GM23338 (cell line): Measurements from ENCODE around the gene SLC66A3. TPM values are rescaled to one million over a fixed set of nuclear protein-coding genes. Genes with fewer than 3 reads are reported as not detected.
"Not testable (repeated sequence)": the region's sequence is repeated elsewhere in the genome, so short reads cannot be mapped to it uniquely, and the experiment has no call there.

Experiments
- ATAC-seq: fragments of 200-7000 bp; cut with Tn5 transposase; 3 replicates; pipeline ENCODE4 v1.9.1; 2020
- DNase-seq: peaks from one replicate; pipeline ENCODE4 v3.0.0-alpha.2; 2015; ENCODE audit warnings: low spot score
- H2AFZ ChIP-seq: fragments of 200-600 bp; sonication (generic); 2 replicates; pipeline ENCODE4 v1.8.0; 2016; ENCODE audit warnings: antibody characterized with exemption, mild to moderate bottlenecking, moderate library complexity
- H3F3A ChIP-seq: fragments of 200-600 bp; sonication (generic); replicated peaks from 2 replicates; pipeline ENCODE4 v1.8.0; 2017; ENCODE audit warnings: antibody characterized with exemption, mixed run types, low read depth
- H3K27ac ChIP-seq: fragments of 200-600 bp; sonication (generic); 2 replicates; pipeline ENCODE4 v1.6.1; 2016; ENCODE audit warnings: low read depth
- H3K27me3 ChIP-seq: fragments of 200-600 bp; sonication (generic); 2 replicates; pipeline ENCODE4 v1.8.0; 2016; ENCODE audit warnings: mild to moderate bottlenecking, mixed run types, moderate library complexity; ENCODE audit not compliant: insufficient read depth
- H3K36me3 ChIP-seq: fragments of 200-600 bp; sonication (generic); 2 replicates; pipeline ENCODE4 v1.8.0; 2016; ENCODE audit warnings: mild to moderate bottlenecking; ENCODE audit not compliant: insufficient read depth
- H3K4me1 ChIP-seq: fragments of 200-600 bp; sonication (generic); 2 replicates; pipeline ENCODE4 v1.8.0; 2016; ENCODE audit warnings: mild to moderate bottlenecking, moderate library complexity; ENCODE audit not compliant: insufficient read depth
- H3K4me2 ChIP-seq: fragments of 200-600 bp; sonication (generic); 2 replicates; pipeline ENCODE4 v1.7.1; 2017; ENCODE audit warnings: mixed run types
- H3K4me3 ChIP-seq: fragments of 200-600 bp; sonication (generic); 2 replicates; pipeline ENCODE4 v1.6.1; 2016; ENCODE audit warnings: mixed run types
- H3K79me2 ChIP-seq: fragments of 200-600 bp; sonication (generic); replicated peaks from 2 replicates; pipeline ENCODE4 v1.8.0; 2017; ENCODE audit warnings: mild to moderate bottlenecking; ENCODE audit not compliant: insufficient read depth
- H3K9me2 ChIP-seq: fragments of 200-600 bp; sonication (generic); 2 replicates; pipeline ENCODE4 v1.8.0; 2017; ENCODE audit not compliant: insufficient read depth
- H4K20me1 ChIP-seq: fragments of 200-600 bp; sonication (generic); replicated peaks from 2 replicates; pipeline ENCODE4 v1.8.0; 2017; ENCODE audit warnings: mild to moderate bottlenecking; ENCODE audit not compliant: insufficient read depth
- H3K27ac Mint-ChIP-seq: 2 replicates; pipeline ENCODE4 v1.8.0; 2020; ENCODE audit warnings: inconsistent platforms, mild to moderate bottlenecking, moderate library complexity, mixed read lengths
- H3K27me3 Mint-ChIP-seq: 3 replicates; pipeline ENCODE4 v1.8.0; 2022; ENCODE audit warnings: low read depth, mild to moderate bottlenecking, moderate library complexity, mixed read lengths, inconsistent platforms; ENCODE audit not compliant: insufficient read depth, poor library complexity
- H3K36me3 Mint-ChIP-seq: 3 replicates; pipeline ENCODE4 v1.8.0; 2021; ENCODE audit warnings: low read depth, mild to moderate bottlenecking, inconsistent platforms, moderate library complexity, mixed read lengths
- H3K4me1 Mint-ChIP-seq: 3 replicates; pipeline ENCODE4 v1.8.0; 2020; ENCODE audit warnings: mild to moderate bottlenecking, inconsistent platforms, mixed read lengths
- H3K4me3 Mint-ChIP-seq: 3 replicates; pipeline ENCODE4 v1.8.0; 2021; ENCODE audit warnings: moderate library complexity, mild to moderate bottlenecking, inconsistent platforms, mixed read lengths
- H3K9me3 Mint-ChIP-seq: 3 replicates; pipeline ENCODE4 v1.8.0; 2020; ENCODE audit warnings: moderate library complexity, mild to moderate bottlenecking, inconsistent platforms, mixed read lengths
- EZH2 ChIP-seq: fragments of 200-600 bp; sonication (generic); IDR thresholded peaks from one replicate; pipeline ENCODE4 v1.8.0; 2017; ENCODE audit warnings: antibody characterized with exemption, mild to moderate bottlenecking, low read depth; ENCODE audit not compliant: unreplicated experiment
- EZH2phosphoT487 ChIP-seq: fragments of 200-600 bp; sonication (generic); IDR thresholded peaks from one replicate; pipeline ENCODE4 v1.8.1; 2018; ENCODE audit warnings: antibody characterized with exemption; ENCODE audit not compliant: unreplicated experiment
- JUNB ChIP-seq: IDR thresholded peaks from one replicate; pipeline ENCODE4 v1.6.1; 2016; ENCODE audit warnings: antibody characterized with exemption; ENCODE audit not compliant: unreplicated experiment
- ZNF462 ChIP-seq: fragments of 250-450 bp; sonication (Bioruptor Pico); IDR thresholded peaks from 2 replicates; pipeline ENCODE4 v1.5.0; 2020; ENCODE audit warnings: mild to moderate bottlenecking, moderate library complexity
- polyA plus RNA-seq: library from polyadenylated mRNA; unstranded; fragments of >200 nt; fragmentation: Nextera tagmentation; extraction: Ambion mirVana; gene quantifications from 2 replicates; pipeline ENCODE4 v1.2.1, GENCODE V29; 2016
- total RNA-seq: library from RNA; depleted of rRNA; stranded (reverse); fragments of >200 nt; shearing (Covaris generic); gene quantifications from 2 replicates; pipeline ENCODE4 v1.2.3, GENCODE V29; 2014

The SLC66A3 gene
- total and polyA plus RNA-seq, 2 experiments from 2014 or later: 13.7 to 18.4 TPM

- TF ChIP-seq EZH2phosphoT487 (no peak), ZNF462 (CRISPR knock-in tag) (no peak)
Observed at GRCh38 chr2:11163439-11164317, 8.4 kb downstream of the SLC66A3 start (continued).

GRCh38 chr2:11165046-11165445 lies 9.8 kb downstream of the SLC66A3 start:
- H3K79me2 ChIP-seq, H3K9me3 Mint-ChIP-seq, H3K4me1 Mint-ChIP-seq, DNase-seq, H2AFZ ChIP-seq, H3K36me3 Mint-ChIP-seq, H3K27ac Mint-ChIP-seq, H3K9me2 ChIP-seq, ATAC-seq, H3K4me3 ChIP-seq, H3K27me3 Mint-ChIP-seq, H4K20me1 ChIP-seq, H3K4me2 ChIP-seq, H3K4me3 Mint-ChIP-seq, H3K27me3 ChIP-seq, H3F3A ChIP-seq, H3K27ac ChIP-seq, H3K4me1 ChIP-seq, H3K36me3 ChIP-seq: not testable (repeated sequence)

- Histone ChIP-seq H2AFZ (no peak overlapping the region), H3K9me2 (no peaks in the 10 kb centered on the region), H3K4me3 (no peak overlapping the region), H3K36me3 (no peaks in the 10 kb centered on the region), H3K4me1 (no peaks in the 10 kb centered on the region), H3K27ac (no peak overlapping the region), H3K79me2 (no peaks in the 10 kb centered on the region), H3K4me2 (no peak overlapping the region), H3F3A (no peaks in the 10 kb centered on the region), H4K20me1 (no peaks in the 10 kb centered on the region), H3K27me3 (no peaks in the 10 kb centered on the region)
- Mint-ChIP-seq H3K4me3 (no peak overlapping the region), H3K27ac (no peak overlapping the region), H3K4me1 (peaks cover 3% of the 10 kb centered on the region; the same call in 2 of the 3 replicates), H3K9me3 (peaks cover 4% of the 10 kb centered on the region; the same call in 1 of the 3 replicates), H3K36me3 (no peaks in the 10 kb centered on the region), H3K27me3 (peaks cover 5% of the 10 kb centered on the region)
- DNase-seq (no peak), ATAC-seq (no peak)
- TF ChIP-seq JUNB (no peak), EZH2 (no peak)
Observed at GRCh38 chr2:11166476-11166875, 11.2 kb downstream of the SLC66A3 start.
